ENCODE data around the gene STARD7.

Gene STARD7

DNA sequence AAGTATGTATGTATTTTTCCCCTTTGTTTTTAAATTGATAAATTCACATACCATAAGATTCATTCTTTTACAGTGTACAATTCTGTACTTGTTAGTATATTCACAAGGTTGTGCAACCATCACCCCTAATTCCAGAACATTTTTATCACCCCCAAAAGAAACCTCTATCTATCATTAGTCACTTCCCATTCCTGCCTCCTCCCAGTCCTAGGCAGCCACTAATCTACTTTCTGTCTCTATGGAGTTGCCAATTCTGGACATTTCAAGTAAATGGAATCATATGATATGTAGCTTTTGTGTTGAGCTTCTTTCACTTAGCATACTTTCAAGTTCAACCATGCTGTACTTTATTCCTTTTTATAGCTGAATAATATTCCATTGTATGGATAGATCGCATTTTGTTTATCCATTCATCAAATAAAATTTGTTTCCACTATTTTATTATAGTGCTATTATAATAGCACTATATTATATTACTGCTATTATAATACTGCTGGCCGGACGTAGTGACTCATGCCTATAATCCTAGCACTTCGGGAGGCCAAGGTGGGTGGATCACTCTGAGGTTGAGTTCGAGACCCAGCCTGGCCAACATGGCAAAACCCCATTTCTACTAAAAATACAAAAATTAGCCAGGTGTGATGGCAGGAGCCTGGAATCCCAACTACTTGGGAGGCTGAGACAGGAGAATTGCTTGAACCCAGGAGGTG lies 10.9 kb downstream of the STARD7 start:
- no peak for DNase-seq (ENCODE audit: low read depth in 2 of 2)

DNA sequence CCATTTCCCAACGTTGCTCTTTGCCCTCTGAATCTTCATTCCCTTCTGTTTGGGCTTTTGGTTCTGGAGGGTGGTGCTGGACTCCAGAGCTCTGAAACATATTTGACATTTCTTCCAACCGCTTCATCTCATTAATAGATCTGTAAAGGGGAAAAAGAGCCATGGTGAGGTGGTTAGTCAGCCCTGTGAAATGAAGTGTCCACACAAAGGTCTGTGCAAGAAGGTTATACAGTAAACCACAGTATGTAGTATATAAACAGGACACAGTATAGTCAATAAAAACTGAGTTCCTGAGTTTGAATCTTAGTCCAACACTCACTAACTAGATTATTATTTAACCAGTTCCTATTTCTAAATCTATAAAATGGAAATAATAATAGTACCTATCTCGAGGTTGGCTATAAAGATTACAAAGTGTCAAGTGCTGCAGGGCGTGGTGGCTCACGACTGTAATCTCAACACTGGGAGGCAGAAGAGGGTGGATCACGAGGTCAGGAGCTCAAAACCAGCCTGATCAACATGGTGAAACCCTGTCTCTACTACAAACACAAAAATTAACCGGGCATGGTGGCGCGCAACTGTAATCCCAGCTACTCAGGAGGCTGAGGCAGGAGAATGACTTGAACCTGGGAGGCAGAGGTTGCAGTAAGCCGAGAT lies 13.1 kb downstream of the STARD7 start:
- DNase-seq (ENCODE audit: low read depth in 2 of 2): no peak

DNA sequence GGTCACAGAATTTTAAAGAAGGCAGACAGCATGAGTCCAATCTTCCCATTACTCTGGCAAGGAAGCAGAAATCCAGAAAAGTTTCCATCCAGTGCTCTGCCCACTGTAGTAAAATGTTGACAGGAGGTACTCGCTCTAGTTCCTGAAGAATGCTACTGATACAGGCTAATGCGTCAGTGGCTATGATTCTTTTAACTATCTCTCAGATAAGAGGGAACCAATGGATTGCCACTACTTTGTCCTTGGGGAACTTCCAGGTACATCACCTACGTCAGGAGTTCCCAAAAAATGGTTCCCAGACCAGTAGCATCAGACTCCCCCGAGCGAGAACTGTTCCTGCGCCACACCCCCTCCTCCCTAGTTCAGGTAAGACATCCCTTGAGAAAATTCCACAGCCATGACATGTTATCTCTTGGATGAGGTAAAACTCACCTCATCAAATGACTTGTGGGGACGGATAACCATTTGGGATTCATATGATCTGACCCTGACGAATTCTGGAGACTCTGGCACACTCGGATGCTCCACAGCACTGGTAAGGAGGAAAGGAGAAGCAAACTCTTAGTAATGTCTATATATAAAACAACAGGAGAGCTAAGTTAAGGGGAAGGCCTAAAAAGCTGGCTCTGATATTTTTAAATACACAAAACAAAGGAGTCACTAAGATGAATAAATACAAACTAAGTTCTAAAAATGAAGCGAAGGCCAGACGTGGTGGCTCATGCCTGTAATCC lies 16.5 kb downstream of the STARD7 start:
- no peak for DNase-seq (ENCODE audit: low read depth in 2 of 2)

DNA sequence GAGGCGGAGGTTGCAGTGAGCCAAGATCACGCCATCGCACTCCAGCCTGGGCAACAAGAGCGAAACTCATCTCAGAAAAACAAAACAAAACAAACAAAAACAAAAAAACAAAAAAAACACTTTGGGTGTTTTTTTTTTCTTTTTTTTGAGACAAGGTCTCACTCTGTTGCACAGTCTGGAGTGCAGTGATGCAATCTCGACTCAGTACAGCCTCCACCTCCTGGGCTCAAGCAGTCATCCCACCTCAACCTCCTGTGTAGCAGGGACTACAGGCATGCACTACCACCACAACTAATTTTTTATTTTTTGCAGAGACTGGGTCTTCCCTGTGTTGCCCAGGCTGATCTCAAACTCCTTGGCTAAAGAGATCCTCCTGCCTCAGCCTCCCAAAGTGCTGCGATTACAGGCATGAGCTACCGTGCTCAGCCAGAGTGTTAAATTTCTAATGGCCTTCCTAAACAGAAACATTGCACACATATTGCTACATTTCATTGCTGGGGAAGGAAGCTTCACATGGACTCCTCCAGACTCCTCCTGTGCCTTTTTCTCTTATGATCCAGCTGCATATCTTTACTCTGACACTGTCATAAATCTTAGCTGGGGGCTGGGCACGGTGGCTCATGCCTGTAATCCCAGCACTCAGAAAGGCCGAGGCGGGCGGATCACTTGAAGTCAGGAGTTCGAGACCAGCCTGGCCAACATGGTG lies 19.7 kb downstream of the STARD7 start:
- no peak for DNase-seq (ENCODE audit: low read depth in 2 of 2)

DNA sequence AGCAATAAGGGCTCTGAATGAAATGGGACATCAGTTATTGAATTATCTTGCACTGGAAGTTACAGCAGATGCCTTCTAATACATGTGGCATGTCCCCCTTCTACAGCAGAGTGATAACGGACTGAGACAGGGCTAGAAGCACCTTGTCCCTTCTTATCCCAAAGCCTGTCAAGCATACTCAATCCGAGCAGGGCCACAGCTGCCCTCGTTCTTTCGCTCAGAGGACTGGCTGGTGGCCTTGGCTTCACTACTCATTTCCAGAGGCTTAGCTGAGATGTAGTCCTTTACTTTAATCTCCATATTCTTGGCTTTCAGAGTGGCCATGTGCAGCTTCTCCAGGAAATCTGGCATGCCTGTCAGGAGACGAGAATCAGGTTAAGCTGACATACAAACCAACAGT lies 22.1 kb downstream of the STARD7 start:
- no peak for DNase-seq (ENCODE audit: low read depth in 2 of 2)

DNA sequence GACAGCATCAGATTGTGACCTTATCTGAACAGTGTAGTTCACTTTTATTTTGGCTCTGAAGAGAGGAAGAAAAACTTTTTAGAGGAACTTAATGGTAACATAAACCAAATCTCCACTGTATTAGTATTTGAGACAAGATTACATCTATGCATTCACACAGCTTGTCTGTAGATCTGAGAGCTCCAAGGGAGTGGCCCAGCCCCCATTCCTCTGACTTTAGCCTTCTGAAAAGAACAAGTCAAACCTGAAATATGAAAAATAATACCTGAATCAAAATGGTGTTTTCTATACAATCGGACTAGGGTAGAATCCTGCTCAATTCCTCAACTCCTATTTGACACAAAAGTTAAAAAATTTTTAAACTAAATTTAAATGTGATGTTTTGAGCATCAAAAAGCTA lies 23.1 kb downstream of the STARD7 start:
- DNase-seq (ENCODE audit: low read depth in 2 of 2): no peak

DNA sequence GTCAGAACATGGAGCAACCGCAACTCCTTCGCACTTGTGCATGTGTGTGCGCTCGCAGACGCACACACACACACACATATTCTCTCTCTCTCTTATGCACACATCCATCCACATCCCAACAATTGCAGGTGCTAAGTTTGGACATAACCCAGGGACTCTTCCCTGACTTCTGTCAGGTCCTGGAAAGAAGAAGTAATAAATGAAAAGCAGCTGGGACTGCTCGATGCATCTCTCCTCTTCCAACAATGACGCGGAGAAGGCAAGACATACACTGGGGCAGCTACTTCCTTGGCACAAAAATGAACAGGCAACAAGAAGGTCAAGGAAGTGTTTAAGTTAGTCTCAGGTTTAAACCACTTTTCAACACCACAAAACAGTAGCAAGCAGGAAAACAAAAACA lies 23.6 kb downstream of the STARD7 start:
- DNase-seq (ENCODE audit: low read depth in 2 of 2): no peak

DNA sequence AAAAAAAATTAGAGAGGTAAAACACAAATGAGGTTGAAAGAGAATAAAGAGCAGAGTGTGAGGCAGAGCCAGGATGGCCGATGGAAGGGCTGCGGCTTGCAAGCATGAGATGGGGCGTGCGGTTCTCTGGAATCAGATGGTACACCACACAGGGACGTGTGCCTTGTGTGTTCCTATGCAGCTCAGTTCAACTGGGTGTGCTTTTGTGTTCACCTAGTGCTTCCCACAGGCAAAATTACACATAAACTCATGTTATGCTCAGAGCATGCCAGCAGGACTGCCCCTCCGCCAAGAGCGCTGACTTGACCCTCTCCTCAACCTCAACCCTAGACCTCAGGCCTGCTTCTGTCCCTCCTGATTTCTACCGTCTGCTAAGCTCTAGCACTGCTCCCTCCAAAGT lies 24.4 kb downstream of the STARD7 start:
- no peak for DNase-seq (ENCODE audit: low read depth in 2 of 2)

DNA sequence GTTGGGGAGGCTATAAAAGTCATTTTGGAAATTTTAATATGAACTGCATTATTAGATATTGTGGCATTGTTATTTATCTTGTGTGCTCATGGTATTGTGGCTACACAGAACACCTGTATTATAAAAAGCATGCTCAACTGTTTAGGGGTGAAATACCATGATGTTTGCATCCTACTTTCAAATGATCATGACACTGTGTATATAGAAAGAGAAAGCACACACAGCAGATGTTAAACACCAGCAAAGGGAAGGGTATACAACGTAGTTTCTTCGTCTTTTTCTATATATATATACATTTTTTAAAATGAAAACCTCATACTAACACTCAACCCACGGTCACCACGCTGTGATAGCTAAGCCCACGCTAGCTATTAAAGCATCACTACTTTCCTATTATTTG lies 27.1 kb downstream of the STARD7 start:
- DNase-seq (ENCODE audit: low read depth in 2 of 2): no peak

DNA sequence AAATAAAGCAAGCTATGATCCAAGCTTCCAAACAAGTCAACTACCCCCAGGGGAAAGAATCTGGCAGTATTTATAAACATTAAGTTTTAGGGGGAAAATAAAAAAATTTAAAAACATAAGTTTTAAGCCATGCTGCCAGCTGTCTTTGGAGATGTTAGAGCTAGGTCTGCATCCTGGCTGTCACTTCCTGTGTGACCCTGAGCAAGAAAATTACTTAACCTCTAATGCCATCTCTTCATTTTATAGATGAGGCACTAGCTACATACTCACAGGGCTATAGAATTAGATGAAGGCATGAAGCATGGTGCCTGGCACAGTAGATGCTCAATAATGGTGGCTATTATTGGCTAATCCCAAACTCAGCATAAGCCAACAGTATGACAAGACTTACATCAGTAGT lies 28.1 kb downstream of the STARD7 start:
- no peak for DNase-seq (ENCODE audit: low read depth in 2 of 2)

DNA sequence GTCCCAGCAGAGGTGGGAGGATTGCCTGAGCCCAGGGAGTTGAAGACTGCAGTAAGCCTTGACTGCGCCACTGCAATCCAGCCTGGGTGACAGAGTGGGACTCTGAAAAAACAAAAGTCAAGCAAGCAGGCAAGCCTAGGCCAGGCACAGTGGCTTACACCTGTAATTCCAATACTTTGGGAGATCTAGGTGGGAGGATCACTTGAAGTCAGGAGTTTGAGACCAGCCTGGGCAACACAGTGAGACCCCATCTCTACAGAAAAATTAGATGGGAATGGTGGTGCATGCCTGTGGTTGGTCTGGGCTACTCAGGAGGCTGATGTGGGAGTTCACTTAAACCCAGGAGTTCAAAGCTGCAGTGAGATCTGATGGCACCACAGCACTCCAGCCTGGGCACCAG lies 28.6 kb downstream of the STARD7 start:
- no peak for DNase-seq (ENCODE audit: low read depth in 2 of 2)

DNA sequence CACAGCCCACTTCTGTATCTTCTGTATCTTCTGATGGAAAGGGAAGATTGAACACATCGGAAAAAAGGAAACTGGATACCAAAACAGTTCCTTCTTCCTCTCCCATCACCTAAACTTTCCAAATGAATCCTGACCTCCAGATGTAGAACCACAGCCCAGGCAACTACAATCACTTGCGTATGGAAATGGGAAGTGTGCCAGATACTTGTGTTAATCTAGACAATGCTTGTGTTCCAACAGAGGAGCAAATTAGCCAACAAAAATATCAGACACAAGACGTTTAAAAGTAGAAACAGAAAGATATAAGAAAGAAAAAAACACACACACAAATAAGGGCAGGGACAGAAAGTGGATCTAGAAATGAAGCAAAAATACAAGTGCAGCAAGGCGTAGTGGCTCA lies 32.0 kb downstream of the STARD7 start:
- DNase-seq (ENCODE audit: low read depth in 2 of 2): no peak

DNA sequence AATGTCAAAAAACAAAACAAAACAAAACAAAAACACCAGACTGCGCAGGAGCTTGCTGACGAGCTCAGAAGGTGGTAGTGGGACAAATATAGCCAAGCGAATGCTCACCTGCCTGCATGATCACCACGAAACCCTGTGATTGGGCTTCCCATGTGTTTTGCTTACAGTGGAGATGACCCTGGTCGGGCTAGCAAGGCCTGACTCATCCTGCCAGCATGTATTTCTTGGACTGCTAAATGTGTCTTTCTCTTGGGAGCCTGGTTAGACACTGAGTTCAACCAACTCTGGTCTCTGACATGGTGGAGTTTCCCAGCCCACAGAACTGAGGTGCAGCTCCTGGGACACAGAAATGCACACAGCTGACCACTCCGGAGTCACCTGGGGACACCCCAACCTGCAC lies 32.7 kb downstream of the STARD7 start:
- no peak for DNase-seq (ENCODE audit: low read depth in 2 of 2)

DNA sequence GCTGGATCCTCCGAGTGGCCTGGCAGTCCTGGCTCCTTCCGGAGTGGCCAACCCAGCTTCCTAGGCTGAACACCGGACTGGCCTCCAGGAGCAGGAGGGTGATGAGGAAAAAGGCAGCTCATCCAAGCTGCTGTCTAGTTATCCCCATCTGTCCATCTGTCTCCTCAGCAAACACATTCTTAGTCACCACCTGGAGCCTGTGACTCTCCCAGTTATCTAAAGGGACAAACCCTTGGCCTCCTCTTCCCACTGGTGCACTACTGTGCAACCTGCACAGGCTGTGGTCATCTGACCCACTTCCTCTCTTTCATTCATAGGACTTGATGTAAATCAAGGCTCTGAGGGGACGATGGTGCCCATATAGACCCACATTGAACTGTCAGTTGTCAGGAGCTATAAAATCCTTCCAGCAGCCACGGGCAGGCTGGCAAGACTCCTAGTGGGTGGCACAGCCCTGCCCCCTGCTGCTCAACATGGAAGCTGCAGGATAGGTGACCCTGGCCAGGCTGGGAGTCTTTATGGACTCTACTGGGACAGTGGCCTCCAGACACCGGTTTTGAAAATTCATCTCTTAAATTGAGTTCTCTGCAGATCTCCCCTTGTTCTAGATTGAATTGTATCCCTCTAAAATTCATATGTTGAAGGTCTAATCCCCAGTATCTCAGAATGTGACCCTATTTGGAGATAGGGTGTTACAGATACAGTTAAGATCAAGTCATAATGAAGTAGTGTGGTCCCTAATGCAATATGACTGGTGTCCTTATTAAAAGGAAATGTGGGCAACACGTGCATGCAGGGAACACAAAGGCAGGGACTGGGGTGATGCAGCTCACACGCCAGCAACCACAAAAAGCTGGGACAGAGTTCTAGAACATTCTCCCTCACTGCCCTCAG lies 34.1 kb downstream of the STARD7 start:
- DNase-seq (ENCODE audit: low read depth in 2 of 2): peak; percentile 70 to 71

DNA sequence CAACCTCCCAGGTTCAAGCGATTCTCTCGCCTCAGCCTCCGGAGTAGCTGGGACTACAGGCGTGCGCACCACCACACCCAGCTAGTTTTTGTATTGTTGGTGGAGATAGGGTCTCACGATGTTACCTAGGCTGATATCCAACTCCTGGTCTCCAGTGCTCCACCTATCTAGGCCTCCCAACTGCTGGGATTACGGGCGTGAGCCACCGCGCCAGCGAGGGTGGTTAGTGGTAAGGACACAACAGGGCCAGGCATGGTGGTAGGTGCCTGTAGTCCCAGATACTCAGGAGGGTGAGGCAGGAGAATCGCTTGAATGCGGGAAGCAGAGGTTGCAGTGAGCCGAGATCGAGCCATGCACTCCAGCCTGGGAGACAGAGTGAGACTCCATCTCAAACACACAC lies 36.8 kb downstream of the STARD7 start:
- DNase-seq (ENCODE audit: low read depth in 2 of 2): no peak

DNA sequence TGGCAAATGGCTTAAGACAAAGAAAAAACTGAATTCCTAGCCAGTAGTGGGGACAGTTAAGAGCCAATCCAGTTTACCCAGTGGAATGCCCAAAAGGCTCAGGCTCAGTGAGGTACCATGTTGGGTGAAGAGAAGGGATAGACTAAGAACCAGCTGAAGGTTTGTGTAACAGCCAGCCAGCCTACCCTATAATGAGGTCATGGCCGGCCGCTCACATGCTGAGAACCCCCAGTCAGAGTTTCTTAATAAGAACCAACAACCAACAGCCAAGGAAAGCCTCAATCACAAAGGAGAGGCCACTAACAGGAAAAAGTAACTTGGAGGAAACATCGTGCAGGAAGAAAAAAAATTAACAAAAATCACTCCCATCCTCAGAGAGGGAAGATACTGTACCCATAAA lies 38.0 kb downstream of the STARD7 start:
- no peak for DNase-seq (ENCODE audit: low read depth in 2 of 2)

DNA sequence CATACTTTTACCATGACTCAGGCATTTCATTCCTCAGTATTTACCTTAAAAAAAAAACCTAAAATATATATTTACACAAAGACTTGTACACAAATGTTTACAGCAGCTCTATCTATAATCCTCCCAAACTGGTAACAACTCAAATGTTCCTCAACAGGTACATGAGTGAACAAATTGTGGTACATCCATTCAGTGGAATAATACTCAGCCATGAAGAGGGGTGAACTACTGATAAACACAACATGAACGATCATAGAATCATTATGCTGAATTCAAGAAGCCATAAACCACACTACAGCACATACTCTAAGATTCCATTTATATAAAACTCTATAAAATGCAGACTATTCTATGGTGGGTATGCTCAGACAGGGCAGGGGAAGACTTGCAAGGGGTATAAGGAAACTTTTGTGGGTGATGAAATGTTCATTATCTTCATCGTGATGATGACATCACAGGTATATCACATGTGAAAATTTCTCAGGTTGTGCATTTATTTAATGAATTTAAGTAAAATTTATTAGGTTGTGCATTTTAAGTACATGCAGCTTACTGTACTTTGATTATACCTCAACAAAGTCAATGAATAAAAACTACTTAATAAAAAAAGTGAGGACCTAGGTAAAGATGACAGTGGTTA lies 38.6 kb downstream of the STARD7 start:
- DNase-seq (ENCODE audit: low read depth in 2 of 2): no peak

DNA sequence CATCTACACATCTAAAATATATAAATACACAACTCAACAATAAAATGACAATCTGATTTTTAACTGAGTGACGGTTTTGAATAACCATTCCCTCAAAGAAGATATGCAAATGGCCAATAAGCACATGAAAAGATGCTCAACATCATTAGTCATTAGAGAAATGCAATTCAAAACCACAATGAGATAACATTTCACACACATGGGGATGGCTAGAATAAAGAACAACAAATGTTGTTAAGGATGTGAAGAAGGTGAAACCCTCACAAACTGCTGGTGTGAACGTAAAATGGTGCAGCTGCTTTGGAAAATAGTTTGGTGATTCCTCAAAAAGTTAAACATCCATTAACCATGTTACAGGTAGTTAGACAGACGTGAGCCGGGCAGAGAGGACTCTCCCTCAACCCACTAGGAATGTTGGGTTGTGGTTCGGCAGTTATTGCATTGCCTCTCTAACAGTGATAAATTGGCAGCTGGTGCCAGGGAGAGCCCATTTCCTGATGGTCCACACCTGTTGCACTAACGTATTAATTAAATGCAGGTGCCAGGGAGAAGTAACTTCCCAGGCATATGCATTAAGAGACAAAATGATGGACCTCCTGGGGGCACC lies 41.1 kb downstream of the STARD7 start:
- no peak for DNase-seq (ENCODE audit: low read depth in 2 of 2)

DNA sequence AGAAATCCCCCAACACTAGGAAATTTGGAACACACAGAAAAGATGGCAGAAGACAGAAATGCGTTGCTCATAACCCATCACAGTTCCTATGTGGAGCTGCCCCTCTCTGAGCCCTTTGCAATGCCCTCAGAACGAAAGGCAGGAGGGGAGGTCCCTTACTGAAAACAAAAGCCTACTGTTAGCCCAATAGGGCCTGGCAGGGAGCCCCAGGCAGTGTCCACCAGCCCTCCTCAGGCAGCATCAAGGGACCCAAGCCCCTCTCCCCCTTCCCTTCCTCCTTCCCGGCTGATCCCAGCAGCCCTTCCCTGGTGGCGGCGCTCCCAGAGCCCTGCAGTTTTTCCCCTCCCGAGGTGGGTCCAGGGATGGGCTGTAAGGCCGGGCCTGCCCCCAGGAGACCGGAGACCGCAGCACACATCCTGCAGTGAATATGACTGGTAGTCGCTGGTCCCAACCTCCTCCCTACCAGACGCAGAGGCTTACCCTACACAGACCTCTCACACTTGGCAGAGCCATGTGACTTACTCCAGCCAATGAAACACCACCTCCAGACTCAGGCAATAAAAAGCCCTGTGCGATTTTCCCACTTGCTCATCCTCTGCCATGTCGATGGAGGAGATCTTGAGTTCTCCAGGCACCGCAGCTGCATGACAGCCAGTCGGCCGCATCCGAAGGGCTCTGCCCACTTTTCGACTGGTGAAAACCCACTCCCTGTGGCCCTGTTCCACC lies 44.0 kb downstream of the STARD7 start:
- no peak for DNase-seq (ENCODE audit: low read depth in 2 of 2)
